Ishikawa (cell line): Measurements from ENCODE around the gene NQO1.

Source experiments
- CEBPB ChIP-seq: IDR thresholded peaks from 2 replicates; pipeline ENCODE4 v1.6.1; 2012
- CREB1 ChIP-seq: IDR thresholded peaks from 2 replicates; pipeline ENCODE4 v1.6.1; 2012; ENCODE audit warnings: low read depth
- EGR1 ChIP-seq: IDR thresholded peaks from 2 replicates; pipeline ENCODE4 v1.6.1; 2012
- EP300 ChIP-seq: IDR thresholded peaks from 2 replicates; pipeline ENCODE4 v1.6.1; 2012; ENCODE audit warnings: borderline replicate concordance
- FOXM1 ChIP-seq: IDR thresholded peaks from 2 replicates; pipeline ENCODE4 v1.6.1; 2012; ENCODE audit warnings: low read depth, borderline replicate concordance
- NFIC ChIP-seq: IDR thresholded peaks from 2 replicates; pipeline ENCODE4 v1.6.1; 2012
- RAD21 ChIP-seq: IDR thresholded peaks from 2 replicates; pipeline ENCODE4 v1.6.1; 2012; ENCODE audit warnings: low read depth
- REST ChIP-seq: IDR thresholded peaks from 2 replicates; pipeline ENCODE4 v1.6.1; 2012; ENCODE audit warnings: low read depth, mild to moderate bottlenecking
- TAF1 ChIP-seq: IDR thresholded peaks from 2 replicates; pipeline ENCODE4 v1.6.1; 2012; ENCODE audit warnings: low read depth, mild to moderate bottlenecking
- TCF12 ChIP-seq: IDR thresholded peaks from 2 replicates; pipeline ENCODE4 v1.6.1; 2012; ENCODE audit warnings: low read depth
- TEAD4 ChIP-seq: IDR thresholded peaks from 2 replicates; pipeline ENCODE4 v1.6.1; 2012
- YY1 ChIP-seq: IDR thresholded peaks from 2 replicates; pipeline ENCODE4 v1.6.1; 2012; ENCODE audit warnings: low read depth
- TF ChIP-seq, protein P1 (sequence below): IDR thresholded peaks from 2 replicates; pipeline ENCODE4 v1.6.1; 2012
- TF ChIP-seq, protein P2 (sequence below): IDR thresholded peaks from 2 replicates; pipeline ENCODE4 v1.6.1; 2012

- TF ChIP-seq RAD21 (peak; percentile 84), CEBPB (no peak), TCF12 (peak; percentile 74), FOXM1 (no peak), CREB1 (no peak), TAF1 (peak; percentile 98), YY1 (peak; percentile 95), EP300 (no peak; the same call in 1 of the 2 replicates), EGR1 (0 out of 2 replicates have a peak, but pooled peaks have one; percentile 20), TEAD4 (peak; percentile 13; the same call in 1 of the 2 replicates), REST (no peak), NFIC (no peak; the same call in 1 of the 2 replicates)
- TF ChIP-seq, protein P1, sequence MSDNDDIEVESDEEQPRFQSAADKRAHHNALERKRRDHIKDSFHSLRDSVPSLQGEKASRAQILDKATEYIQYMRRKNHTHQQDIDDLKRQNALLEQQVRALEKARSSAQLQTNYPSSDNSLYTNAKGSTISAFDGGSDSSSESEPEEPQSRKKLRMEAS: peak; percentile 97
- TF ChIP-seq, protein P2, sequence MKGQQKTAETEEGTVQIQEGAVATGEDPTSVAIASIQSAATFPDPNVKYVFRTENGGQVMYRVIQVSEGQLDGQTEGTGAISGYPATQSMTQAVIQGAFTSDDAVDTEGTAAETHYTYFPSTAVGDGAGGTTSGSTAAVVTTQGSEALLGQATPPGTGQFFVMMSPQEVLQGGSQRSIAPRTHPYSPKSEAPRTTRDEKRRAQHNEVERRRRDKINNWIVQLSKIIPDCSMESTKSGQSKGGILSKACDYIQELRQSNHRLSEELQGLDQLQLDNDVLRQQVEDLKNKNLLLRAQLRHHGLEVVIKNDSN: 0 out of 2 replicates have a peak, but pooled peaks have one; percentile 30
Measured at GRCh38 chr16:69754469-69755310, 28.3 kb upstream of the NQO1 start, which contains the start of gene NOB1.
